HG02798 (cell line): ENCODE data around the gene HNMT.
"Not testable (repeated sequence)": the region's sequence is repeated elsewhere in the genome, so short reads cannot be mapped to it uniquely, and the experiment has no call there.

Experiments
- ATAC-seq: cut with Tn5 transposase; IDR thresholded peaks from one replicate; pipeline ENCODE4 v1.9.1; 2021; ENCODE audit warnings: mild to moderate bottlenecking; ENCODE audit not compliant: unreplicated experiment, poor library complexity

The HNMT gene

GRCh38 chr2:137964066-137964858 is at the start of gene HNMT:
Gene HNMT, plus strand, starts transcription at chr2:137964473. Its CDS starts 19 bp downstream, at chr2:137964492.
- ATAC-seq = peak; percentile 38

GRCh38 chr2:137921105-137921880 is 43.0 kb upstream of the HNMT start:
- no peak for ATAC-seq

DNA sequence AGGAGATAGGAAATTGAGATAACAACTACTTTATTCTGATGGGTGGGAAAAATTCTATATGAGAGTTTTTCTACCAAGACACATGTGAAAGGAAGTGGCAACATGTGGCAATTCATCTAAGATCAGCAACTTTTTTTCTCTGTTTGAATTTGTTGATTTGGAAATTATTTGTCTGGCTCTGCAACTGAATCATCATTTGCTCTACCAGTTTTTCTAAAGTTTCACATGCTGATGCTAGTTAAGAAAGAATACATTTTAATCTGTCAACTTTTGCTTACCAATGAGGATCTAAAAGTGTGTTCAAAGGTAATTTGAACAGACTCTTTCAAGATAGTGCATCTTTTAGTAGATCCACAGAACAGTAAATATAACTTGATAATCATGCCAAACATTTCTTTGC is 42.1 kb upstream of the HNMT start:
- ATAC-seq = not testable (repeated sequence)

DNA sequence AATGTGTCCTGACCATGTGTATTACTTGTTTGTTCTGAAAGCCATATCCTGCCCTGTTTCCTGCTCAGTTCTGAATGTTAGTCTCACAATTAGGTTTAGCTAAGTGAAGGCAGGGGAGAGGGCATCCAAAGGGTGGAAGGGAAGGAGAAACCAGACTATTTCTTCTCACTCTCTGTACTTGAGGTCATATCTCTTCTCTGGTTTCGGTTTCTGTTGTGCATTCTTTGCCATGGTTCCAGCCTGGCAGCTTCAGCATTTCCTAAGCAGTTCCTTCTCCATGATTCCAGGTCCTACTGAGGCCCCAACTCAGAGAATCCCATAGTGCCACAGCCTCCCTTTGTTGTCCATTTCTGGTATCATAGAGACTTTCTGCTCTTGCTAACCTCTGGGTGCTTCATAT is 40.3 kb upstream of the HNMT start:
- ATAC-seq = peak; percentile 49

GRCh38 chr2:137925599-137925998 is 38.7 kb upstream of the HNMT start:
- ATAC-seq = no peak

GRCh38 chr2:137927846-137928245 is 36.4 kb upstream of the HNMT start:
- ATAC-seq = no peak

GRCh38 chr2:137928547-137929518 is 35.4 kb upstream of the HNMT start:
- ATAC-seq = no peak

DNA sequence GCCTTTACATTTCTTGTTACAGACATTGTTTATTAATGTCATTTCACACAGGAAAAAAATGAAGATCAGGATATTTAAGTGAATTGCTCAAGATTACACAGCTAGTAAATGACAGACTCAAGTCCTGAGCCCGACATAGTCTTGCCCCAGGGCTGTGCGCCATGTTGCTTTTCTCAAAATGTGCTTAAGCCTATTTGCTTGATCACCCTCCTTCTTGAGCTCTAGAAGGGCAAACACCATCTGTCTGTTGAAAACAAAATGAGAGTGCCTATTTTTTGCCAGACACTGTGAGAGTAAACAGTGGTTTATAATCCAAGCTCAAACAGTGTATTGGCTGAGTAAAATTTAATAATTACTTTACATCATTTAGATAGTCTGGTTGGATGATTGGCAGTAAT is 34.8 kb upstream of the HNMT start:
- ATAC-seq = no peak

- no peak for ATAC-seq
Observed at GRCh38 chr2:137930146-137930545, 34.1 kb upstream of the HNMT start.

DNA sequence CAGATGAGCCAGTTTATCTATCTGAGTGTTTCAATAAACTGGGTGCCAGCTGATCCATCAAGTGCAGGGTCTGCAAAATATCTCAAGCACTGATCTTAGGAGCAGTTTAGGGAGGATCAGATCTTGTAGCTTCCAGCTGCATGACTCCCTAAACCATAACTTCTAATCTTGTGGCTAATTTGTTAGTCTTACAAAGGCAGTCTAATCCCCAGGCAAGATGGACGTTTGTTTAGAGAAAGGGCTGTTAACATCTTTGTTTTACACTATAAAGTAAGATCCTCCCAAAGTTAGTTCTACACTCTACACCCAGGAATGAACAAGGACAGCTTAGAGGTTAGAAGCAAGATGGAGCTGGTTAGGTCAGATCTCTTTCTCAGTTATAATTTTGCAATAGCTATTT is 28.7 kb upstream of the HNMT start:
- ATAC-seq = no peak

GRCh38 chr2:137937246-137937645 is 27.0 kb upstream of the HNMT start:
- no peak for ATAC-seq

DNA sequence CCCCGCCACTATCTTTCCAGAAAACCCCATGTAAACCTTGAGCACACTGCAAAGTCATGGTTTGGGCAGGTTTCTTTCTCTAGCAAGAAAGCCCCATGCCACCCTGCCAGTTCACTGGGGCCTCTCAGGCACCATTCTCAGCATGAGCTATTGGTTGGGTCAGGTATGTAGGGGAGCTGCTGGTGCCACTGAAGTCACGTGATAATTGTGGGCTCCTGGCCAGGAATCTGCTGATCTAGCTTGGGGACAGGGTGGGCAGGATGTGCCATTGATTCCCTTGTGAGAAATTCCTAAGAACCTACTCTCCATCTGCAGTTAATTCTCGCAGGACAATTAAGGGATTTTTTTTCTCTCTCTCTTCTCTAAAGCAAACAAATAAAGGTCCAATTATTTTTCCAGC is 26.5 kb upstream of the HNMT start:
- ATAC-seq = no peak

- ATAC-seq = no peak
Observed at GRCh38 chr2:137938204-137938603, 26.1 kb upstream of the HNMT start.

- no peak for ATAC-seq
Observed at GRCh38 chr2:137939026-137939425, 25.2 kb upstream of the HNMT start.

DNA sequence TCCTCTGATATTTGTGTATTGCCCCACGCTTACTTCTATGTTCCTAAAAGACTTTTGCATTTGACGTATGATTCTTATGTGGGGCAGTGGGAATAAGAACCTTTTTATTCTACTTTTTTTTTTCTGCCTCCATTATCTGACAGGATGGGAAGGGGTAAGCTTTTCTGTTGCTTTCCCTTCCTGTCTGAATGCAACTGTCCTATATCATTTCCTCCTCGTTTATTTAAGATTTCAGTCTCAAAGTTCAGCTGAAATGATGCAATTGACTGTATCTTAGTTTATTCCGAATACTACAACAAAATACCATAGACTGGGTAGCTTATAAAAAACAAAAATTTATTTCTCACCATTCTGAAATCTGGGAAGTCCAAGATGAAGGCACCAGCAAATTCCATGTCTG is 24.1 kb upstream of the HNMT start:
- no peak for ATAC-seq

GRCh38 chr2:137942037-137942832 is 22.0 kb upstream of the HNMT start:
- ATAC-seq = no peak

DNA sequence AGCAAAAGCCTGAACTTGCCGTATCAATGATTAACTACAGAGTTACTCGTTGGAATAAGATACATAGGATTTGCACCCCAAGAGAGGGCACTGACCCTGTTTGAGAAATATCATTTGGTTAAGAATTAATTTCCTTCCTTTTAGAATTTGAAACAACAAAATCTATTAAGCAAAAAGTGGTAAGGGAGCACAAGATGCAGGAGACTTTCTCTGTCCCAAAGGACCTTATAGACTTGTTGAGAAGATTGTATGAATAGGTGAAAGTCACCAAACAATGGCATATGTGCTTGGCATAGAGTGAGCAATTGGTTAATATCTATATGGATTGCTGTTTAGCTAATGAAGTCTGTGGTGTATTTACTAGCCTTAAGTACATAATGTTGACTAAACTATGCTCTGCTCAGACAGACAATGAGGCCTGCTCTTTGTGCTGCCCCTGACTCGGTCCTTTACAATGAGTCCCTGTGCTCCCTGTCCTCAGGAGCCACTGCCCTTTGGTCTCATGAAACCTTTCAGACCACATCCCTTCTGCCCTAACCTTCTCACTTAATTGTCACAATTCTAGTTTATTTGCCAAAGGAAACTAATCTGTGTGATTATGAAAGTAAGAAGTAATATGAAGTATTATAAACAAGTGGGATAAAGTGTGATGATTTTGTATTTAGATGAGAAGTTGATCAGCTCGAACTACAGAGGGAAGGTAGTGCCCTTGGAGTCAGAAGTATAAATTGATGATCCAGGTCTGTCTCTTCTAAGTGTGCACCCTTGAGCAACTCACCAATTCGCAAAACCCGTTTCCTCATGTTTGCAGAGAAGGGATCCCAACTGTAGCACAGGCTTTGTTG is 21.2 kb upstream of the HNMT start:
- no peak for ATAC-seq

- ATAC-seq = no peak
Observed at GRCh38 chr2:137943678-137944347, 20.5 kb upstream of the HNMT start.
